GM18526 (cell line): Measurements from ENCODE around the gene ASIC2.

Experiments
- POLR2A ChIP-seq: IDR thresholded peaks from 3 replicates; pipeline ENCODE4 v1.6.1; 2011; ENCODE audit not compliant: insufficient read length; ENCODE audit errors: extremely low read depth

Gene ASIC2

GRCh38 chr17:33202796-33203495, 90.1 kb downstream of the ASIC2 start:
- TF ChIP-seq POLR2A: no peak

DNA sequence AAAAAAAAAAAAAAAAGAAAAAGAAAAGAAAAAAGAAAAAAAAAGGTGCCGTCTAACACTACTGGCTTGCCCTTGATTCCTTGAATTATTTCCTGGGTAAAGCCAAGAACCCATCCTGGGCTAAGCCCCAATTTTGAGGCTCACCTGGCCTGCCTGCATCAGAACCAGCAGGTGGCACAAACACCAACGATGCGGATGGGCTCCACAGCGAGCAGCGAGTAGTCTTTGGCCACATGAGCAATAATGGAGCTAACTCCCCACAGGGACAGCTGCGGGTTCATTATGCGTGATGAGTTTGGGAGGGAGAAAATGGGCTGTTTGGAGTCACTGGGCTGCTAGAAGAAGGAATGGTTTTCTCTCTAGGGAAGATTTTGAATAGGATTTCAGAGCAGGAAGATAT, 91.1 kb downstream of the ASIC2 start:
- no peak for TF ChIP-seq POLR2A

- no peak for TF ChIP-seq POLR2A
Observed at GRCh38 chr17:33201283-33201682, 91.8 kb downstream of the ASIC2 start.

DNA sequence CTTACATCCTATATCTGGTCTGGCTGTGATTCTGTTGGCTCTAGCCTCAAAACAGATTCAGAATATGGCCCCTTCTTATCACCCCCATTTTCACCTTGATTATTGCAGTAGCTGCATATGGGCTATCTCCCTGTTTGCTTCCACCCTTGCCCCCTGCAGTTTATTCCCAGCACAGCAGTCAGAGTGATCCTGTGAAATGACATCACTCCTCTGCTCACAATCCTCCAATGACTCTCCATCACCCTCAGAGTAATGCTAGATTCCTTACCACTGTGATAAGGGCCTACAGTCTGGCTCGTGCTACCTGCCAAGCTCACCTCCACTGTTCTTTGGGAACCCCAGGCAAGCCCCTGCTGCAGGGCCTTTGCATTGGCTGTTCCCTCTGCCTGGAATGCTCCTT, 92.5 kb downstream of the ASIC2 start:
- TF ChIP-seq POLR2A: no peak

DNA sequence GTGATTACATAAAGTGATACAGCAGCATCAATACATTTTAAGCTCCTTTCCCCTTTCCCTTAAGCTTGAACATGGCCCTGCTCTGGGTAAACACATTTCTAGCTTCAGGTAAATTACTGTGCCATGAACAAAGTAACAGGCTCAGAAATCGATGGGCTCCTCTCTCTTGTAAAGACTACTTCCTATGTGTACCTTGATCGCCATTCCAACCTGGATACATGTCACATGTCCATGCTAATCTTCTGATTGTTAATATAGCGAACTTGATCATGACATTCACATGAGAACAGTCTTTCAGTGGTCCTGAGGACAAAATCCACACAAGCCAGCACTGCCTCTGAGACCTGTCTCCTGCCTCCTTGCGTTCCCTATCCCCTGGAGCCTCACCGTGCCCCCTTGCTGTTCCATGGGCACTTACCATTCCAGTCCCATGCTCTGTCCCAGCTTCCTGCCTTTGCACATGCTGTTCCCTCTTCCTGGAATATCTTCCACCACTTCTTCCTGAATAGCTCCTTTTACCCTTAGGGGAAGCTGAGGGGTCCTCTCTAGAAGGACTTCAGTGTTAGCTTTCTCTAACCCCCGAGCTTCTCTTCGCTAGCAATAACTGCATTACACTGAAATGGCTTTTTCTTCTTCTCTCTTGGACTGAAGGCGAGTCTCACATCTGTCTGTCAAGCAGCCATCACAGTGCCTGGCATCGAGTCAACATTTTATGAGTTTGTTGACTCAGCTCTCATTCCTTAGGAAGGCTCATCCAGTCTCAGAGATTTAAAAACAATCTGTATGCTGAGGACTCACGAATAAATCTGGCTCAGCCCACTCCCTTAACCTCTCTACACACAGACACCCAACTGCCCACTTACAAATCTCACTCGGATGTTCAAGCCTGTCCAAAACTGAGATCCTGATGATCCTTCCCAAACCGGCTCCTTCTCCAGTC, 93.3 kb downstream of the ASIC2 start:
- no peak for TF ChIP-seq POLR2A

GRCh38 chr17:33198954-33199353, 94.1 kb downstream of the ASIC2 start:
- TF ChIP-seq POLR2A: no peak

DNA sequence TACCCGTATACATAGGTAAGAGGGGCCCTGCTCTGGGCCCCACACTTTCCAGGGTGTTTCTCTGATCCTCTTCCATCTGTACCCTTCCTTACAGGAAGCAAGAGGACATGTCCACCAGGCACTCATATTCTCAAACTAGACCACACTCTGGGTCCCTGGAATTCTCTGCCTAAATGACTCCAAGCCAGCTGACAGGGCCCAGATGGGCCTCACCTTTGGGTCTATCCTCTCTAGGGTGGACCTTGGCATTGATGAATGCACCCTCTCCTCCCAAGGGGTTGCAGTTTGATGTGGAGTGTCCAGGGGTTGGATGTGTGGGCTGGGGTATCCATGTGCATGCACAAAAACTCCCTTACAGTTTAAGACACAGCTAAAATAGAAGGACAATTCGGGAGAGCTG, 95.8 kb downstream of the ASIC2 start:
- TF ChIP-seq POLR2A: no peak

- no peak for TF ChIP-seq POLR2A
Observed at GRCh38 chr17:33196883-33197282, 96.2 kb downstream of the ASIC2 start.

GRCh38 chr17:33192951-33193911, 99.9 kb downstream of the ASIC2 start:
- no peak for TF ChIP-seq POLR2A

DNA sequence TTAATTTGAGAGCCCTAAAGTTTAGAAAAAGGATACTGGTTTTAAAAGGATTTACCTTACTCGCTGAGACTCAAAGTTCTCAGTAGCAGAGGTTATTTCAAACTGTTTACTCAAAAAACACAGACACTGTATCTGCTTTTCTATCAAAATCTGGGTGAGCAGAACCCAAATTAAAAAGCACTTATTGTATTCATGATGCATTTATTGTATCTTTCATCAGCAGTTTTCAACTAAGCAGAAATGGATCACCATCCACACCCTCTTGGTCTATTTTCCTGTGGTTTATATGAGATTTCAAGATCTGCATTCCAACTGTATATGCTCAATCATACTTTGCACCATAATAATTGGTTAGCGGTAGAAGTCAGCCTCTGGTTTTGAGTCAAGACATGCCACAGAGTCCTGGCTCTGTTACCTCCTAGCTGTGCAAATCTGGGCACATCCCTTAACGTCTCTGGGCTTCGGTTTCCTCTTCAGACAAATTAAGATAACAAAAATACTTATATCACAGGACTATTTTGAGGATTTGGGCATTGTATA, 109.5 kb downstream of the ASIC2 start:
- TF ChIP-seq POLR2A: no peak

DNA sequence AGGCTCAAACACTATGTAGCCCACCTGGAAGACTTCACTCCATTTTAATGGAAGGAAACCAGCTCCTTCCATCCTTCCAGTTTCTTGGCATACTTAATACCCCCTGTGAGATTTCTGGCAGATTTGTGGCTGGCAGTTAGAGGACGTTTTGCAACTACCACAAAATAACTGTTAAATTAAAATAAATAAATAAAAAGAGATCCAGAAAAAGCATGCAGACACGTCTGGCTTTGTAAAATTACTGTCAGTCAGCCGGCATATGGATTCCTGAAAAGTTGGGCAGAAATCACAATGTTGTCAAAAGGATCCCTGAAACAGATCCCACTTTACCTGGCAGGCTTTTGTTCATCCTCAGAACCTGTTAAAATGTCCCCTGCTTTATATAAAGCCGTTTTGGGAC, 113.9 kb downstream of the ASIC2 start:
- no peak for TF ChIP-seq POLR2A

DNA sequence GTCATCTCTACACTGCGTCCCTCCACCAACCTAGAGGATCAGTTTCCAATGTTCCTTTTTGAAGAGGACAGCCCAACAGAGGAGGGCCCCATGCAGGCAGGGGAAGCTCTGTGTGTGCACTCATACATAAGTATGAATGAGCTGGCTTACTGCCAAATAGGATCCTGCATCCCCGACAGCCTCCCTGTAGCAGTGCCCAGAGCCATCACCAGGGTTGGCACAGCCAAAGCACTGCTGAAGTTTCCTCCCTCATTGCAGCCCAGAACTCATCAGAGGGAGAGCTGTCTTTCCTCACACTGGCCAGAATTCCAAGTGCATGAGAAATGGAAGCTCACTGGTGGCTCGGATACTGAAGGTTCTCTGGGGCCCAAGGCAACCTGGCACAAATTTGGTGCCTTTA, 114.4 kb downstream of the ASIC2 start:
- no peak for TF ChIP-seq POLR2A

DNA sequence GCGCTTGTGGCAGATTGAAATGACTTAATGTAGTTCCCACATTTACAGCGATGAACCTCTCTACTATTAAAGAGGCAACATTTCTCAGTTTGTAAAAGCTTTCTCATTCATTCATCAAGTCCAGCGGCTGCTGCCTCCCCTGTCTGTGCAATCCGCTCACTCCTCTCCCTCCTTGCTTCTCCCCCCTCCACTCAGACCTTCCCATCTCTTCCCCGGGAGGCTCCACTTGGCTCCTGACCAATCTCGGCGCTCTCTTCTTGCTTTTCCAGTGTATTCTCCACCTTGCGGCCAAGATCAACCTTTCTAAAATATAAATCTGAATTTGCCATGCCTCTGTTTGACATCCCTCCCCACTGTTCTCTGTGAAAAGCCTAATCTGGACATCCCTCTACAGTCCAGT, 117.5 kb downstream of the ASIC2 start:
- TF ChIP-seq POLR2A: no peak

DNA sequence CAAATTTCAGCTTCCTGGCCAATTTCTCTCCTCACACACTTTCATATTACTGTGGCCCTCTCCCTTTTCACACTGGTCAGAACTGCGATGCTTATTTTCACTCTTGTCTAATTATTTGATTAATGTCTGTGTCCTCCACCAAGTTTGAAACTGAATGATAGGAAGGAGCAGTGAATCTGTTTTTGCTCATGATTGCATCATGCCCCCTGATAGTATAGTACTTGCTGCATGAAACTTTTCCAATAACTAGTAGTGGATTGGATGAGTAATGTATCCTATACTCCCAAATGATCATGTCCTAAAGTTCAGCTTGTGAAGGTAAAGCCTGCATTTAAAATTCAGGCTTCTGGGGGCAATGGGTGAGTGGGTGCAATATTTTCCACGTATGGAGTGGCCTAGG, 121.2 kb downstream of the ASIC2 start:
- no peak for TF ChIP-seq POLR2A

- no peak for TF ChIP-seq POLR2A
Observed at GRCh38 chr17:33169580-33170285, 123.4 kb downstream of the ASIC2 start.

GRCh38 chr17:33167736-33168135, 125.4 kb downstream of the ASIC2 start:
- TF ChIP-seq POLR2A: no peak
